Measurements from ENCODE around the gene CYP26B1. TPM values are rescaled to one million over a fixed set of nuclear protein-coding genes. Genes with fewer than 3 reads are reported as not detected.

The CYP26B1 gene
- total and polyA plus RNA-seq, 2 donors (not counting 3 experiments of a cell fraction or from before 2014, with no cell fraction given): 0.30 to 1.1 TPM

DNA sequence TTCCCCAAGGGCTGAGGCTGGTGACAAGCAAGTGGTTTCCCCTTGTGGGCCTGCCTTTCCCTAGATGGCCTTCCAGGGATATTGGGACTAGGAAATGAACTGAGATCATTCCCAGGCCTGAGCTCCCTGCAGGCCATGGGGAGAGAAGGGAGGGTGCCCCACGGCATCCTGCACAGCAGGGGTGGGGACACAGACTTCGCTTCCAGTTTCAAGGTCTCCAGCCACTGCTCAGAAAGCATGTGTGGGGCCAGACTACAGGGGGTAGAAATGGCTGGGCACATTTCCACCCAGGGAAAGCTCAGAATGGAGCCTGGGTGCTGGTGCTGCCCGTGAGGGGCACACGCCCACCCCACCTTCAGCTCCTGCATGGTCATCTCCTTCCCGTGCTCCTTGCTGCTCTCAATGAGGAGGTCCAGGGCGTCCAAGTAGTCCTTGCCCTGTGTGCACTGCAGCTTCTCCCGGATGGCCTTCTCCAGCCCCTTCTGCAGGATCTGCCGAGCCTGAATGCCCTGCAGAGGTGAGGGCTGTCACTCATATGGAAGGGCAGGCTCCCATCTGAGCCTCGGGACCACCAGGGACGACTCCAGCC lies 13.2 kb downstream of the CYP26B1 start:
- Histone ChIP-seq H3K27ac (ENCODE audit: insufficient read depth, low read depth, low read length) (no peak overlapping the region), H2AFZ (ENCODE audit: low read depth, low read length) (no peak overlapping the region), H4K20me1 (replicated peaks; ENCODE audit: control insufficient read depth, extremely low read depth, insufficient read depth, low read length) (no peaks in the 10 kb centered on the region), H3K9ac (replicated peaks; ENCODE audit: extremely low read depth, insufficient read depth, low read length) (no peak overlapping the region), H3K36me3 (ENCODE audit: control insufficient read depth in 2 of 2, extremely low read depth in 1 of 2, insufficient read depth in 2 of 2, low read length in 2 of 2) (no peaks in the 10 kb centered on the region), H3K4me2 (ENCODE audit: insufficient read depth, low read length) (no peak overlapping the region), H3K9me3 (replicated peaks; ENCODE audit: control insufficient read depth, insufficient read depth, low read length) (no peaks in the 10 kb centered on the region), H3K27me3 (ENCODE audit: control insufficient read depth in 2 of 2, insufficient read depth in 2 of 2, low read length in 2 of 2) (no peaks in the 10 kb centered on the region), H3K4me3 (replicated peaks in 1 of 3; ENCODE audit: insufficient read depth in 1 of 3, low read depth in 1 of 3, low read length in 3 of 3) (no peak overlapping the region), H3K4me1 (ENCODE audit: control insufficient read depth, extremely low read depth, insufficient read depth, low read length) (no peaks in the 10 kb centered on the region), H3K9me1 (replicated peaks; ENCODE audit: control insufficient read depth, extremely low read depth, insufficient read depth, low read length) (no peaks in the 10 kb centered on the region), H3K79me2 (ENCODE audit: control insufficient read depth, insufficient read depth, low read length) (no peaks in the 10 kb centered on the region)
- no TSS peak for BruUV-seq (replicated peaks)
- dilution Hi-C loops (cut with MboI; ENCODE audit: extremely low pct_ligation_motif_present, low sequenced_read_pairs): no loop called here
- no peak for TF ChIP-seq CTCF (IDR thresholded peaks at IDR 0.05; ENCODE audit: extremely low read depth in 1 of 2, insufficient read depth in 1 of 2, low read depth in 1 of 2, low read length in 2 of 2)
- no peak for TF ChIP-seq JUN (IDR thresholded peaks at IDR 0.05; ENCODE audit: borderline replicate concordance, insufficient read depth, insufficient read length, low read depth)
- no peak for TF ChIP-seq MYC (IDR thresholded peaks at IDR 0.05; ENCODE audit: low read depth, low read length)
- no peak for TF ChIP-seq GATA2 (IDR thresholded peaks at IDR 0.05; ENCODE audit: insufficient read depth, insufficient read length, low read depth, low read length)
- TF ChIP-seq EZH2 (IDR thresholded peaks at IDR 0.05; ENCODE audit: borderline replicate concordance, low read depth, low read length, severe bottlenecking): no peak
- TF ChIP-seq POLR2A (IDR thresholded peaks at IDR 0.05; ENCODE audit: low read depth, low read length): no peak
- no peak for TF ChIP-seq POLR2AphosphoS5 (IDR thresholded peaks at IDR 0.05; ENCODE audit: insufficient read depth, low read depth, low read length)
- TF ChIP-seq, protein P1, sequence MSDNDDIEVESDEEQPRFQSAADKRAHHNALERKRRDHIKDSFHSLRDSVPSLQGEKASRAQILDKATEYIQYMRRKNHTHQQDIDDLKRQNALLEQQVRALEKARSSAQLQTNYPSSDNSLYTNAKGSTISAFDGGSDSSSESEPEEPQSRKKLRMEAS (IDR thresholded peaks at IDR 0.05; ENCODE audit: insufficient read depth, insufficient read length): no peak
- TF ChIP-seq FOS (IDR thresholded peaks at IDR 0.05; ENCODE audit: borderline replicate concordance, insufficient read depth, low read length): no peak
- FAIRE-seq (no peak), DNase-seq (ENCODE audit: low read depth, low spot score) (no peak)
- ChIA-PET CTCF (interaction anchor here (1.1 to 1.2 kb wide), 2 partner anchors 15 to 210 kb away, joined by 3 to 6 read pairs; no protein-coding TSS in a partner anchor), POLR2A (no interaction called here)
- intact Hi-C loops (cut with micrococcal nuclease): no loop called here
